ENCODE results near the gene XAB2.

GRCh38 chr19:7677669-7678311, 48.4 kb upstream of the XAB2 start:
- no peak for TF ChIP-seq CTCF (IDR thresholded peaks at IDR 0.05)
- no peak for TF ChIP-seq POLR2A (IDR thresholded peaks at IDR 0.05)

All from thyroid gland (tissue), 4 donors.